HG03095 (cell line): ENCODE results near the gene SEM1.
"Not testable (repeated sequence)": the region's sequence is repeated elsewhere in the genome, so short reads cannot be mapped to it uniquely, and the experiment has no call there.

Source experiments
- ATAC-seq: cut with Tn5 transposase; IDR thresholded peaks from one replicate; pipeline ENCODE4 v1.9.1; 2021; ENCODE audit warnings: moderate library complexity; ENCODE audit not compliant: unreplicated experiment

SEM1 gene

GRCh38 chr7:96707901-96708774 is 1.5 kb downstream of the SEM1 start:
- no peak for ATAC-seq

DNA sequence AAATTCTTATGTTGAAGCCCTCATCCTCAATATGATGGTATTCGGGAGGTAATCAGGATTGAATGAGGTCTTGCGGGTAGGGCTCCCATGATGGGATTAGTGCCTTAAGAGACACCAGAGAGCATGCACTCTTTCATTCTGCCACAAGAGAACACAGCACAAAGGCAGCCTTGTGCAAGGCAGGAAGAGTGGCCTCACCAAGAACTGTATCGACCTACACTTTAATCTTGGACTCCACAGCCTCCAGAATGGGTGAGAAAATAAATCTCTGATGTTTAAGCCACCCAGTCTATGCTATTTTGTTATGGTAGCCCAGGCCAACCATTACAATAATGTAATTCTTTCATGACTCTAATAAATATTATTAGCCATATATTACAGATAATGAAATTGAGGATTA is 8.4 kb downstream of the SEM1 start:
- ATAC-seq: no peak

DNA sequence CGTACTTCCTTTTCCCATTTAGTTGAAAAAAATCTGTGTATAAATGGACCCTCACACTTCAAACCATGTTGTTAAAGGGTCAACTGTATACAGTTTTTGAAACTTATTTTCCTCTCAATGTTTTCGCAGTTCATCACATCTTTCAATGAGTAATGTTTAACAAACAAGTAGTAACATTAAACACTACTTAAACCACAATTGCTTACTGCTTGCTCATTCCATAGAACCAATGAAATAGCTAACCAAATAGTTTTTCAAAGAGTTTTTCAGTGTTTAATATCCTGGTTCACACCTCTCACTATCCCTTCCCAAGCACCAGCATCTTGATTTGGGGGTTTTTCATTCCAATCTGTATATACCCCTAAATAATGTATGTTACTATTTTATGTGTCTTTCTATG is 9.1 kb downstream of the SEM1 start:
- ATAC-seq: no peak

- no peak for ATAC-seq
Observed at GRCh38 chr7:96699219-96699871, 10.3 kb downstream of the SEM1 start.

DNA sequence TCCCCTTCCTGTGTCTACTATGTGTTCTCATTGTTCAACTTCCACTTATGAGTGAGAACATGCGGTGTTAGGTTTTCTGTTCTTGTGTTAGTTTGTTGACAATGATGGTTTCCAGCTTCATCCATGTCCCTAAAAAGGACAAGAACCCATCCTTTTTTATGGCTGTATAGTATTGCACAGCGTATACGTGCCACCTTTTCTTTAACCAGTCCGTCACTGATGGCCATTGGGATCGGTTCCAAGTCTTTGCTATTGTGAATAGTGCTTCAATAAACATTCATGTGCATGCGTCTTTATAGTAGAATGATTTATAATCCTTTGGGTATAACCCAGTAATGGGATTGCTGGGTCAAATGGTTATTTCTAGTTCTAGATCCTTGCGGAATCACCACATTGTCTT is 11.2 kb downstream of the SEM1 start:
- not testable (repeated sequence) for ATAC-seq

- ATAC-seq: no peak
Observed at GRCh38 chr7:96697822-96698221, 11.8 kb downstream of the SEM1 start.

DNA sequence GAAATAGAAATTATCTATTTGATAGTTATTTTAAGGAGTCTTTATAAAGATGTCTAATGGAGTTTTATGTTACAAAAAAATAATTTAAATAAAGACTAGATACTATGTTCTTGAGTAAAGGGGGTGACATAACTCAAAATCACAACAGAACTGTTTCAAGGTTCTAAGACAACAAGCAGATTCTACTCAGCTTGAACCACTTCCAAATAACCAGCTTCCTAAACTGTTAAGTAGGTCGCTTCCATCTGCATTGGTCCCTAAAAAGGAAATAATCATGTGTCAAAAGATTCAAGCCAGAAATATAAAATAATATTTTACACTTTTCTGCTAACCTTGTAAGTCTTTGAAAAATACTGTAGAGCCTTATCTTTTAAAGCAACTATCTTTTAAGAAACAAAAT is 14.1 kb downstream of the SEM1 start:
- ATAC-seq: no peak

DNA sequence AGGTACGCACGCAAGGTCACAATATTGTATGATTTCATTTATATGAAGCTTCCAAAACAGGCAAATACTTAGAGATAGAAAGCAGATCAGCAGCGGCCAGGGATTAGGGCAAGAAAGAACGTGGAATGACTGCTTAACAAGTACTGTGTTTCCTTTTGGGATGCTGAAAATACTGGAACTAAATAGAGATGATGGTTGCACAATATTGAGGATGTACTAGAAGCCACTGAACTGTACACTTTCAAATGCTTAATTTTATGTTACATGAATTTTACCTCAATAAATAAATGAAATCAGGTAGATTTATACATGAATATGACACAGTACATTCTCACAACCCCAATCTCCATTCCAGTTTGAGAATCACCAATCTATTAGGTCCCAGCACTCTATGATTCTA is 15.6 kb downstream of the SEM1 start:
- ATAC-seq: no peak

- no peak for ATAC-seq
Observed at GRCh38 chr7:96691702-96692101, 17.9 kb downstream of the SEM1 start.

DNA sequence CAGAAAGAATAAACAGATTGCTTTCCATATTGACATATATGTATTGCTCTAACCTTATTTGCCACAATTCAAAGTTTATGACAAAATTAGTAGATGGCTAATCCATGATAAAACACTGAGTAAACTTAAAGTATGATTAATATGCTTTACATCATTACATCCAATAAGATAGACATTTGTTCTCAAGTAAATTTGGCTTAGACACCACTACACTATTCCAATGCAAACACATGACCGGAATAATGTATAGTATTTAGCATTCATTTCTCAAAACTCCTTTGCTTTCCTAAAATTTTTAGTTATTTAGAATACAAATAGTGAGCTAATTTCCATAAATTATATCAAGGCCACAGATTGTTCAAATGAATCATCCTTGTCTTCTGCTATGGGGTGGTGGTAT is 20.2 kb downstream of the SEM1 start:
- no peak for ATAC-seq

GRCh38 chr7:96686305-96686704 is 23.3 kb downstream of the SEM1 start:
- ATAC-seq: no peak

- ATAC-seq: peak; percentile 67
Observed at GRCh38 chr7:96685755-96686154, 23.9 kb downstream of the SEM1 start.

DNA sequence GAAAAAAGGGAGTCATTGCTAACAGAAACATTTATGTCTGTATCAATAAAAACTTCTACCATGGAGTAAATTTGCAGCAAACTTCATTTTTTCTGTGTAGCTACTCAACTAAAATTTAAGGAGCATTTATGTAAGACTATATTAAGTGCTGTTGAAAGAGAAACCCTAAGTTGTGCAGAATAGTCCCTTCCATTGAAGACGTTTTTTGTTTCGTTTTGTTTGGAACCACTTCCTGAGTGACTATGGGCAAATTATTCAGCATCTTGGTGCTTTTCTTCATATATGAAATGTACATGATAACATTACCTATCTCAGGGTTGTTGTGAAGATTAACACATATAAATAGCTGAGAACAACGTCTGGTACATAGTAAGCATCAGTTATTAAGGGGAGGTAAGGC is 24.3 kb downstream of the SEM1 start:
- ATAC-seq: peak; percentile 69

DNA sequence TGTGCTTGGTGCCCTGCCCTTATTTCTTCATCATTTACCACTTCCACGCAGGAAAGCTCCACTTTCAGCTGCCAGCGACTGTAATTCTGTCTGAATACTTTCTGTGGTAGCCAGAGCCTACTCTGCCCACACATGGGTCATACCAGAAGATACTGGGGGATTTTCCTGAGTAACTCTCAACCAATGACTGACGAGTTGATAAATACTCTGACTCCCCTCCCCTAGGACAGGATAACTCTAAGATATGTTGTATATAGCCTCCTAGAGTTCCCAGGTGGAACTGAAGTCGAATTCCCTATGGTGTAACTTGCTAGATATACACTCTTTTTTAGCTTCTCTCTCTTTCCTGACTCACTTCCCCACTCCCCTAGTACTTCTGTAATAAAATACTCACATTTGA is 29.8 kb downstream of the SEM1 start:
- no peak for ATAC-seq

- ATAC-seq: no peak
Observed at GRCh38 chr7:96676919-96677318, 32.7 kb downstream of the SEM1 start.

- no peak for ATAC-seq
Observed at GRCh38 chr7:96675548-96675947, 34.1 kb downstream of the SEM1 start.

DNA sequence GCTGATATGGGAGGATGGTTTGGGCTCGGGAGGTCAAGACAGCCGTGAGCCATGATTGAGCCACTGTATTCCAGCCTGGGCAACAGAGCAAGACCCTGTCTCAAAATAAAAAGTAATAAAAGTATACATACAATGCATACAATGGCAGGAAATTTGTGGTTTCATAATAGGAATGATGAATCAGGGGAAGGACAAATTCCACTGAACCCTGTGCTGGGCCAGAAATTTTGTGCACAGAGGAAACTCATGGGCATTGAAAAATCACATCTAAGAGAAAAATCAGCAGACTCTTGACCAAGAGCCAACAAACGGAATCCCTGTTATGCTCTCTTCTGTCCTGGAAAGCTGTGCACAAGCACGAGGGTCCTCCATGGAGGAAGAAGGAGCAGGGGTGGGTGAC is 35.1 kb downstream of the SEM1 start:
- no peak for ATAC-seq

- ATAC-seq: no peak
Observed at GRCh38 chr7:96671854-96672253, 37.8 kb downstream of the SEM1 start.

DNA sequence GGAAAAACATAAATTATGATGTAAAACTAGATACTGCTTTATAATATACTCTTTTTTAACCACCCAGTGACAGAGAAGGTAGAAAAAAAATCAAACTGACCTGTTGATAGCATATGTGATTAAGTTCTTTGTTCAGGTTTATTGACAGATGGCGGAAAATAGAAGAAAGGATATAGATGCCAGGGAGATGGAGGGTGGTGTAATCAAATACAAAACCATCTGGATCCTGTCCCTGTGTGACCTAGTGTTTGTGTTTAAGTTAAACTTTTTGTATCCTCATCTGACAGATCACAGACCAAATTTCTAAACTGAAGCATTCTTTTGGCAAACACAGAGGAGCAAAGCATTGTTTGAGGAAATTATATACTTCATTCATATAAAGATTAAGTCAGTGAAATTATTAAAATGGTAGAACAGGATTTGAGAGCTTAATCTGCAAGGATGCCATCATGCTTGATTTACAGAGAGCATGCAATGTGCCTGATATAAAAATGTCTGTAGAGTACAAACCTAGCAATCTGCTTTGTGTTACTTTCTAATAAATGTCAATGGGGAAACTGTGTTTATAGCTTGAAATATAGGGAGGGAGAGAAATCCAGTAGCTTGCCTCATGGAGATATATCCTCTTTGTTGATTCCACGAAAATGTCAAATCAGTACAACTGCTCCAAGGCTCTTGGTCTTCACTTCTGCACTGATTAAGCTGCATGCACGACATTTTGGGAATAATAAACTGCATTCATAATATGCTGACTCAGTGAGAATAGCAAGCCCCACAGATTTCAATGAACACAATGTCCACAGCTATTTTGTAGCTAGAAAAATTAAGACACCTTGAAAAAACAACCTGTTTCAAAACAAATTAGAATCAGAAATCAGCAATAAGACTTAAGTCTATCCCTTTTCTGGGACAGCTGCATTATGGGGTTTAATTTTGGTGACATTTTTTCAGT is 39.0 kb downstream of the SEM1 start:
- ATAC-seq: no peak

- ATAC-seq: no peak
Observed at GRCh38 chr7:96669812-96670211, 39.8 kb downstream of the SEM1 start.

- no peak for ATAC-seq
Observed at GRCh38 chr7:96667026-96667425, 42.6 kb downstream of the SEM1 start.
